Activated CD4-positive, alpha-beta T cell treated with anti-CD3 and anti-CD28 coated beads for 48 hours (primary cell): ENCODE data around the gene HTR1D.

Experiments
- DNase-seq: peaks from one replicate; pipeline ENCODE4 v3.0.0-alpha.2; 2020

Gene HTR1D

GRCh38 chr1:23184212-23184934, 32.9 kb downstream of the HTR1D start:
- DNase-seq = peak; percentile 26

DNA sequence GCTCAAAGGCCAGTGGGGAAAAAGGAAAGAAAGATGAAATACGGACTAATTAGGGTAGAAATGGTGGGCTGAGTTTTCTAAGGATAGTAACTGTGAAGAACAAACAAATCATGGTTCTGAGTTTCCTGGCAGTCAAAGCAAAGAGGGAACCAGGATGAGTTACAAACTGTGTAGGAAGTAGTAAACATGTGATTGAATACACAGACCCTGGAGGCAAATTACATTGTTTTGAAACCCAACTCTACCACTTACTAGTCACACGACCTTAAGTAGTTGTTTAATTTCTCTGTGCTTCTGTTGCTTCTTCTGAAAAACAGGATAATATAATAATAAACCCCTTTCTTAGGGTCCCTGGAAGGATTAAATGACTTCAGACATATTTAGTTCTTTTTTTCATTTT, 37.4 kb downstream of the HTR1D start:
- DNase-seq = no peak

- no peak for DNase-seq
Measured at GRCh38 chr1:23178950-23179349, 38.4 kb downstream of the HTR1D start.

- no peak for DNase-seq
Measured at GRCh38 chr1:23178414-23178813, 38.9 kb downstream of the HTR1D start.

DNA sequence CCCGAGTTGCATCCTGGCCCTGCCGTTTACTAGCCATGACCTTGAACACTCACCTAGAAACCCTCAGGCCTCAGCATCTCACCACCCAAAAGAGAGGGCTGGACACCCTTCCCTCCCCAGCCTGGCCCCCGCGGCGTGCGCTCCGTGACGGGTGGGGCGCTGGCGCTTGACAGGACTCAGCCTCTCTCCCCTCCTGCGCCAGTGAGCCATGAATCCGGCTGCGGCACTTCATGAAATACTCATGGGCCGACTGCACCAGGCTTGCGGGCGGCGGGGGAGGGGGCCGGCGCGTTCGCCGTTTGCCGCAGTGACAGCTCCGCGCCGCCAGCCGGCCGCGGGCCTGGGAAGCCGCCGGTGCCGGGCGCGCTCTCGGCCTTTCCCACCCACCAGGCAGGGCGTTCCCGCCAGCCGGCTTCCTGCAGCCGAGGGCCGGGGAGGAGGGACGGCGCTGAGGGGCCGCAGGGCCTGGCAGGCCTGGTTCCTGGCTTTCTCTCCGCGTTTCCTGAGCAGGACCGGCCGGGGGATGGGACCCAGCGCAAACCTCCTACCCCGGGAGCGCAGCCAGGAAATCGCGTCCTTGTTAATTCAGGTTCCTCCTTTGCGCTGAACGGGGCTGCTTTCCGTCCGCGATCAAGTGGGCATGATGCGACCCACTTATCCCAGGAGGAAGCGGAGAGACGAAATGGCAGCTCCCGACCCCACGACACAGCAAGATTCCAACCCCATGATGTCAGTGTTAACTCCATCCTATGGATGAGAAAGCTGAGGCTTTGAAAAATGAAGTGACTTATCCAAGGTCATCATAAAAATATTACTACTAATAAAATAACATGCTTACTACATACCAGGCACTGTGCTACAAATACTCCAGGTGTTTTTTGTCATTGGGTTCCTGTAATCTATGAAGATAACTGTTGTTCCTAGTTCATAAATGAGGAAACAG, 39.6 kb downstream of the HTR1D start:
- peak; percentile 66 for DNase-seq

DNA sequence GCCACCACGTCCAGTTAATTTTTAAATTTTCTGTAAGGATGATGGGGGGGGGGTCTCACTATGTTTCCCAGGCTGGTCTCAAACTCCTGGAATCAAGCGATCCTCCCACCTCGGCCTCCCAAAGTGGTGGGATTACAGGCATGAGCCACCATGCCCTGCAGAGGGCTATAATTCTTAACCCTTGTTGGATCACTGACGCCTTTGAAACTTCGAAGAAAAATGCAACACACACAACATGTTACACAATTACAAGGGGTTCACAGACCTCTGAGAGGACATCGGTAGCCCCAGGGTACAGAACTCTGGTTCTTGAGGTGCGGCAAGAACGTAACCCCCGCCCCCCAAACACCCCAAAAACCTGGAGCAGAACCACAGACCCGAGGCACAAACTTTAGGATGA, 40.3 kb downstream of the HTR1D start:
- DNase-seq = no peak

- DNase-seq = no peak
Measured at GRCh38 chr1:23174426-23175110, 42.7 kb downstream of the HTR1D start.

GRCh38 chr1:23171181-23171755, 46.0 kb downstream of the HTR1D start:
- DNase-seq = no peak

- DNase-seq = peak; percentile 45
Measured at GRCh38 chr1:23169727-23170335, 47.5 kb downstream of the HTR1D start.

- no peak for DNase-seq
Measured at GRCh38 chr1:23169195-23169575, 48.1 kb downstream of the HTR1D start.

DNA sequence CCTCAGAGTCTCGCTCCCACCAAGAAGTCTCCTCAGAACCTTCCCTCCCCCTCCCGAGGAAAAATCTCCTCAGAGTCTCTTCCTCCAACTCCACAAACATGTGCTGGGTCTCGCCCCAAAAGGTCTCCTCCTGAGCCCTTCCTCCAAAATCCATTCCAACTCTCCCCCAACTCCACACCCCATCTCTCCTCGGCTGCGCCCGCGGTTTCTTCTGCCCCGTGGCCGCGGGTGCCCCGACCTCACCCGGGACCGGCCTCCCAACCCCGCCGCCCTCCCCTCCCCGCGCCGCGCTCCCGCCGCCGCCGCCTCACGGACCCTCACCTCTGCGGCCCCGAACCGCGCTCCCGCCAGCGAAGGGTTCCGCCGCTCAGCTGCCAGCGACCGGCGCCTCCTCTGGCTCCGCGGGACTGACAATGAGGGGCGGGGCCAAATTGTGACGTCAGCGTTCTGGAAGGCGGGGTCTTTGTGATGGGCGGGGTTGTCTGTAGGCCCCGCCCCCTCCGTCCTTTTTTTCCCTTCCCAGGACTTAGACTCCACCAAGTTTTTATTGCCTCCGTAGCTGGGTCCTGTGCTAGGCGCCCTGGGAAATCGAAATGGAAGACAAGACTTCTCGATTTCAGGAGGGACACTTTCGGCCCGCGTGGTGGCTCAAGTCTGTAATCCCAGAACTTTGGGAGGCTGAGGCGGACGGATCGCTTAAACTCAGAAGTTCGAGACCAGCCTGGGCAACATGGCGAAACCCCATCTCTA, 48.7 kb downstream of the HTR1D start, which contains the start of gene LUZP1:
Gene LUZP1 (minus strand): TSS at position 412 of the 750 bp plus-strand sequence.
- peak; percentile 91 for DNase-seq

- DNase-seq = peak; percentile 41
Measured at GRCh38 chr1:23168079-23168444, 49.2 kb downstream of the HTR1D start.

DNA sequence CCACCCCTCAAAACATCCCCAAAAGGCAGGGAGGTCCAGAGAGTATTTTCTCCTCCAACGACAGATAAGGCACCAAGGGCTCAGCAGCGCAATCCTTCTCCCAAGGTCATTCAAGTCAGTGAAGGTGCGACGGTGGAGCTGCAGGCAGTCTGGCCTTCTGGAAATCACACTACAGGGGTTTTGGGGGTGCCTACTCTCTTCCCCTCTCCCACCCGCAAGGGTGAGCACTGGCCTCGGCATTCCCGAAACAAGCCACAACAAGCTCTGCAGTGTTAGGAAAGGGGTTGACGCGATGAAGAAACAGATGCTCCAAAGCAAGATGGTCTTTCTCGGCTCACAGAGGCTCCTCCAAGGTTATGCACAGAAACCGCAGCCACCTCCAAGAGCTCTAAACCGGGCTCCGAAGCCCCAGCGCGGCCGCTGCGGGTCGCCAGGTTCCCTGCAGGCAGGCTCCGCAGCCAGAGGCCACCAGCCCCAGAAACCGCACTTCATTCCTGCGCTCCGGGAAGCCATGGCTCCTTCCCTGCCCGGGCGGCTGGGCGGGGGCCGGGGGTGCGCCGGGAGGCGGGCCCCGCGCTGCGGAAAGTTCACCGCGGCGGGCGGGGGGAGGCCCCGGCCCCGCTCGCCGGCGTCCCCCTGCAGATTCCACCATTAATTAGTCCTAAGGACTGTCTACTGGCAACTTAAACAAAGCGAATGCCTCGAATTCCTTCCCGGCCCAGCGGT, 49.8 kb downstream of the HTR1D start:
- DNase-seq = peak; percentile 42

GRCh38 chr1:23166854-23167253, 50.4 kb downstream of the HTR1D start:
- no peak for DNase-seq

DNA sequence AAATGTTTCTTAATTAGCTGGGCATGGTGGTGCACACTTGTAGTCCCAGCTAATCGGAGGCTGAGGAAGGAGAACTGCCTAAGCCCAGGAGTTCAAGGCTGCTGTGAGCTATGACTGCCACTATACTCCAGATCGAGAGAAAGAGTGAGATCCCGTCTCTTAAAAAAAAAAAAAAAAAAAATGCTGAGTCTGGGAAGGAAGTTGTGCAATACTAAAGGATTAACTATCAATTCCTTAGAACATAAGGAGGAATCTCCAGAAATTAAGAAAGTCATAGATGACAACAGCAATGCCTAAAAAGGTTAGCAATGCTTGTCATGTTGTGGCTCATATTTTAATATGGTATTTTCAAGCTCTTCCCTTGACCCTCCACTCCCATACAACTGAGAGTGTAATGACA, 53.9 kb downstream of the HTR1D start:
- no peak for DNase-seq

- no peak for DNase-seq
Measured at GRCh38 chr1:23159963-23160877, 57.1 kb downstream of the HTR1D start.

DNA sequence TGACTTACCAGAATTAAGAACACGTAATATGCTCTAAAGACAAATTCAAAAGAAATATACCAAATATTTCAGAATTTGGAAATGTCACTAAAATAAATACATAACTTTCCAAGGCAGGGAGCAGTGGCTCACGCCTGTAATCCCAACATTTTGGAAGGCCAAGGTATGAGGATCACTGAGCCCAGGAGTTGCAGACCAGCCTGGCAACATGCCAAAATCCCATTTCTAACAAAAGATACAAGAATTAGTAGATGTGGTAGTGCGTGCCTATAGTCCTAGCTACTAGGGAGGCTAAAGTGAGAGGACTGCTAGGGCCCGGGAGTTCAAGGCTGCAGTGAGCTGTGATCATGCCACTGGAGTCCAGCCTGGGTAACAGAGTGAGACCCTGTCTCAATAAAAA, 60.4 kb downstream of the HTR1D start:
- no peak for DNase-seq

DNA sequence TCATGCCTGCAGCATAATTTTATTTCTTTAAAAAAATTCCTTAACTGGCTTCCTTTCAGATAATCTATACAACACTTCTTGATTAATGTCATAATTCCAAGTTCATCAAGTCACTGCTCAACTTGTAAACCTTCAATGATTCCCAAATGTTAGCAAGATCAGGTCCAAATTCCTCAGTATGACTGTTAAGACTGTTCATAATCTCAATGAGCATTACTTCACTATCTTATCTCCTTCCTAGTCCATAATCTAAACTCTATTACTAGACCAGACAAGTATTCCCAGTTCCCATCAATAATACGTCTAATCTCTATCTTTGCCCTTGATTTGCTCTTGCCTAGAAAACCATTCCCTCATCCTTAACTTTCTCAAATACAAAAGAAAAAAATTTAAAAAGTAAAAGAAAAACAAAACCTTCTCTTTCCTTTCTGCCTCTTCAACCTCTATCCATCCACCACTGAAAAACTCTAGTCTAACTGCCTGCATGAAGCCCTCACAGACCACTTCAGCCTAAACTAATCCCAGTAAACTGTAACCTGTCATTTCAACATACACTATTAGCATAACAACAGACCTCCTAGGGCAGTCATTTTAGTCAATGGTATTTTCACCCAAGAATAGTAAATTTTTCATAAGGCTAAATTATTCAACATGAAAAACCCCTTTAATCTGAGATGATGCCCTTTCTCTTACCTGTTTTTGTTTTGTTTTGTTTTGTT, 64.2 kb downstream of the HTR1D start:
- DNase-seq = no peak

DNA sequence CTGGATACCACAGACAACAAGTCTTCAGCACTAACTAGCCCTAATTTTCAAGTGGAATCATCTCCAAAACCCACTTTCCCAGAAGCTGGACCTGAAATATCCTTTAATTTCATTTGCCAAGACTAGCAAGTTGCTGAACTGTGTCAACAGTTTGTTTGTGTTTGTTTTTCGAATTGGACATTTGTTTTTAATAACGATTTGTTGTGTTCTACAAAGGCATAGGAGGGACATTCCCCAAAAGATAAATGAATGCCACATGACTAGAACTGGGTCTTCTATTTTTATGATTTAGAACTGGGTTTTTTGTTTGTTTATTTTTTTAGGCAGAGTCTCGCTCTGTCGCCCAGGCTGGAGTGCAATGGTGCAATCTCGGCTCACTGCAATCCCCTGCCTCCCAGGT, 66.6 kb downstream of the HTR1D start:
- DNase-seq = no peak
